K562 (cell line): ENCODE measurements around the gene ZDHHC18. TPM values are rescaled to one million over a fixed set of nuclear protein-coding genes. Genes with fewer than 3 reads are reported as not detected.

Experiments used
- ARID2 ChIP-seq: fragments of 450-650 bp; IDR thresholded peaks from 2 replicates; pipeline ENCODE4 v1.6.1; 2017; ENCODE audit warnings: antibody characterized with exemption, mild to moderate bottlenecking
- ATF7 ChIP-seq: fragments of 450-650 bp; IDR thresholded peaks from 2 replicates; pipeline ENCODE4 v1.7.1; 2014; ENCODE audit warnings: mild to moderate bottlenecking, moderate library complexity
- BRCA1 ChIP-seq, 2 experiments: fragments of 450-650 bp in 1 of 2; sonication (generic) in 1 of 2; formaldehyde crosslinking in 1 of 2; IDR thresholded peaks; 2 replicates each; pipeline versions ENCODE4 v1.5.0 to v1.6.1; 2017 to 2020; ENCODE audit warnings: mild to moderate bottlenecking in 1 of 2, missing genetic modification reagents in 1 of 2
- CHD4 ChIP-seq: fragments of 200-600 bp; sonication (generic); IDR thresholded peaks from 3 replicates; pipeline ENCODE4 v1.6.1; 2012; ENCODE audit warnings: low read depth, mild to moderate bottlenecking, mixed read lengths, low read length, inconsistent platforms; ENCODE audit not compliant: insufficient read depth, insufficient replicate concordance, poor library complexity, severe bottlenecking
- DACH1 ChIP-seq: fragments of 450-650 bp; IDR thresholded peaks from 2 replicates; pipeline ENCODE4 v1.6.1; 2018; ENCODE audit not compliant: partially characterized antibody
- FOXA3 ChIP-seq, 2 experiments: fragments of 450-650 bp in 1 of 2; sonication (generic) in 1 of 2; formaldehyde crosslinking; IDR thresholded peaks in 1 of 2; conservative IDR thresholded peaks in 1 of 2; 2 replicates each; pipeline versions ENCODE4 v1.4.0 to v1.8.0; 2020 to 2022; ENCODE audit warnings: mild to moderate bottlenecking in 2 of 2, missing genetic modification reagents in 1 of 2
- KDM1A ChIP-seq, 2 experiments: fragments of 450-650 bp; IDR thresholded peaks; 2 replicates each; pipeline ENCODE4 v1.6.1; 2016; ENCODE audit warnings: mild to moderate bottlenecking in 2 of 2
- MED1 ChIP-seq: sonication (generic); formaldehyde crosslinking; IDR thresholded peaks from 2 replicates; pipeline ENCODE4 v1.8.1; 2023; ENCODE audit warnings: missing genetic modification reagents, borderline replicate concordance
- SMAD1 ChIP-seq: fragments of 150-350 bp; IDR thresholded peaks from 2 replicates; pipeline ENCODE4 v1.6.1; 2014; ENCODE audit warnings: low read length, low read depth; ENCODE audit not compliant: partially characterized antibody
- SMARCA4 ChIP-seq: fragments of 450-650 bp; IDR thresholded peaks from 2 replicates; pipeline ENCODE4 v1.6.1; 2016
- SRSF7 ChIP-seq: fragments of 200-400 bp; formaldehyde crosslinking; optimal IDR thresholded peaks from 2 replicates; pipeline ENCODE3; 2017; ENCODE audit warnings: mild to moderate bottlenecking, low read depth, low read length
- TBL1XR1 ChIP-seq, 2 experiments: IDR thresholded peaks; 2 replicates each; pipeline ENCODE4 v1.6.1; 2012; ENCODE audit warnings: improper control_type of control experiment in 2 of 2, low read length in 2 of 2, mild to moderate bottlenecking in 1 of 2
- ZFX ChIP-seq: sonication (generic); formaldehyde crosslinking; IDR thresholded peaks from 2 replicates; pipeline ENCODE4 v1.8.0; 2022; ENCODE audit warnings: mild to moderate bottlenecking, missing genetic modification reagents, moderate library complexity
- ZNF197 ChIP-seq: fragments of 200-800 bp; sonication (Bioruptor generic); IDR thresholded peaks from 2 replicates; pipeline ENCODE4 v1.6.1; 2016; ENCODE audit warnings: low read depth, missing genetic modification characterization, missing compliant biosample characterization
- polyA plus RNA-seq, 8 experiments: library from polyadenylated mRNA; depleted of rRNA in 4 of 8; stranded (reverse) in 5 of 8; unstranded in 3 of 8; fragments of >200 nt; fragmentation: Nextera tagmentation in 2 of 8; fragmentation: Illumina TruSeq in 1 of 8; extraction: Ambion mirVana in 2 of 8; extraction: Trizol in 1 of 8; gene quantifications; 2 replicates each; pipeline versions ENCODE4 v1.2.1 to v1.2.3, GENCODE V29; 2011 to 2014; ENCODE audit warnings: inconsistent platforms in 1 of 8, missing spikeins in 1 of 8
- total RNA-seq, 7 experiments: library from RNA; depleted of rRNA in 6 of 7; stranded (reverse); fragments of >200 nt in 6 of 7; fragmentation: Illumina TruSeq in 2 of 7; extraction: Trizol in 2 of 7; gene quantifications; 2 replicates each; pipeline versions ENCODE4 v1.2.1 to v1.2.3, GENCODE V29; 2011 to 2021; ENCODE audit warnings: low replicate concordance in 1 of 7
- TF ChIP-seq, protein P1 (sequence below): sonication (generic); formaldehyde crosslinking; IDR thresholded peaks from 2 replicates; pipeline ENCODE4 v1.8.0; 2022; ENCODE audit warnings: mild to moderate bottlenecking, missing genetic modification reagents
- TF ChIP-seq, protein P2 (sequence below): sonication (generic); formaldehyde crosslinking; IDR thresholded peaks from 2 replicates; pipeline ENCODE4 v1.8.0; 2022; ENCODE audit warnings: mild to moderate bottlenecking, missing genetic modification reagents
- TF ChIP-seq, protein P3 (sequence below), 2 experiments: IDR thresholded peaks; 2 replicates each; pipeline ENCODE4 v1.6.1; 2012; ENCODE audit warnings: improper control_type of control experiment in 2 of 2, low read depth in 2 of 2, low read length in 2 of 2, borderline replicate concordance in 1 of 2
- TF ChIP-seq, protein P4 (sequence below): sonication (generic); formaldehyde crosslinking; IDR thresholded peaks from 2 replicates; pipeline ENCODE4 v1.8.0; 2023; ENCODE audit warnings: mild to moderate bottlenecking, missing genetic modification reagents

Gene ZDHHC18
- total and polyA plus RNA-seq, 9 of the 15 experiments (the other 6 are each of a cell fraction or from before 2014, with no cell fraction given), result 0.42 to 35.6 (median 15.8) TPM

DNA sequence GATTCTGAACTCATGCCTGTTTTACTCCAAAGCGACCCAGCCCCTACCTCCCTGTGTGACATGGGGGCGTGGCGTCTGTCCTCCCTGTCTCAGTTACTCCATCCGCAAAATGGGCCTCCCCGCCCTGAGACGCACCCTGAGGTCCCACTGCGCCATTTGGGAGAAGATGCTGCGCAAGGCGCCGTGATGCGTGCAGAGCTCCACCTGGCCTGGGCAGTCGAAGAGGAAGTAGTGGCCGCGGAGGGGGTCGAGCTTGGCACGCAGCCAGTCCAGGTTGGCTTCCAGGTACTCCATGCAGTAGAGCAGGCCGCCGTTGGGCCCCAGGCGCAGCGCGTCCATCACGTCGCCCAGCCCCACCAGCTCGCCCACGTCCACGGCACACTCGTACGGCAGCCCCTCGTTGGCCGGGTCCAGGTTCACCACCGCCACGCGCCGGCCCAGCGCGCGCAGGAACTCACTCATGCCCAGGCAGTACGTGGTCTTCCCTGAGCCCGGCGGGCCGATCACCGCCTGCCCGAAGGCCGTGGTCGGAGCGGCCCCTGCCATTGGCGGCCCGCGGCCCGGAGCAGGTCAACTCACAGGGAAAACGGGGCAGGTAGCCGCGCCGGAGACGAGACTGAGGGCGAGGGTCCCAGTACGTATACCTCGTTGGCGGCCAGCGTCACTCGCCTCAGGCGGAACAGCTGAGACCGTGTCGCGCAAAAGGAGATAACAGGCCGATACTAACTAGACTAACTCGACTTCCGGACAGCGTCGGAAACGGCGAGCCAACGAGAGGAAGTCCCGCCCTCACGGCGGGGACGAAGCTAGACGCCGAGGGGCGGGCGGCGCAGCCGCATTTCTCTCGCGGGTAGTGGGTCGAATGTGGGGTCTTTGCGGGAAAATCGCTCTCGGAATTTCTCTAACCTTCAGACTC is 63.3 kb downstream of the ZDHHC18 start, which contains the start of gene GPN2 (continued):
- TF ChIP-seq, protein P1, sequence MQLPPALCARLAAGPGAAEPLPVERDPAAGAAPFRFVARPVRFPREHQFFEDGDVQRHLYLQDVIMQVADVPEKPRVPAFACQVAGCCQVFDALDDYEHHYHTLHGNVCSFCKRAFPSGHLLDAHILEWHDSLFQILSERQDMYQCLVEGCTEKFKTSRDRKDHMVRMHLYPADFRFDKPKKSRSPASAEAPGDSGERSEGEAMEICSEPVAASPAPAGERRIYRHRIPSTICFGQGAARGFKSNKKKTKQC (CRISPR knock-in tag), result peak; percentile 74
- TF ChIP-seq SRSF7 (no peak), MED1 (CRISPR knock-in tag) (no peak), SMARCA4 (peak; percentile 20; the same call in 1 of the 2 replicates), TBL1XR1 (IDR thresholded peaks at IDR 0.05; ENCODE audit: low read length in 2 of 2) (peak in 1 of 2 experiments; percentile 68; a peak in 2 of 4 replicates), ZNF197 (CRISPR knock-in tag) (no peak), BRCA1 (IDR thresholded peaks at IDR 0.05) (no peak), BRCA1 (CRISPR knock-in tag; IDR thresholded peaks at IDR 0.05) (0 out of 2 replicates have a peak, but pooled peaks have one; percentile 43), CHD4 (peak; percentile 73), ATF7 (peak; percentile 84), ARID2 (no peak), ZFX (CRISPR knock-in tag) (peak; percentile 94), SMAD1 (peak; percentile 55), DACH1 (peak; percentile 97), KDM1A (IDR thresholded peaks at IDR 0.05) (peak; percentile 73 to 87), FOXA3 (CRISPR knock-in tag; conservative IDR thresholded peaks at IDR 0.05 in 1 of 2, IDR thresholded peaks at IDR 0.05 in 1 of 2) (peak in 1 of 2 experiments; percentile 77; a peak in 1 of 4 replicates)
- TF ChIP-seq, protein P2, sequence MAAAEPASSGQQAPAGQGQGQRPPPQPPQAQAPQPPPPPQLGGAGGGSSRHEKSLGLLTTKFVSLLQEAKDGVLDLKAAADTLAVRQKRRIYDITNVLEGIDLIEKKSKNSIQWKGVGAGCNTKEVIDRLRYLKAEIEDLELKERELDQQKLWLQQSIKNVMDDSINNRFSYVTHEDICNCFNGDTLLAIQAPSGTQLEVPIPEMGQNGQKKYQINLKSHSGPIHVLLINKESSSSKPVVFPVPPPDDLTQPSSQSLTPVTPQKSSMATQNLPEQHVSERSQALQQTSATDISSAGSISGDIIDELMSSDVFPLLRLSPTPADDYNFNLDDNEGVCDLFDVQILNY, result peak; percentile 87
- TF ChIP-seq, protein P3, sequence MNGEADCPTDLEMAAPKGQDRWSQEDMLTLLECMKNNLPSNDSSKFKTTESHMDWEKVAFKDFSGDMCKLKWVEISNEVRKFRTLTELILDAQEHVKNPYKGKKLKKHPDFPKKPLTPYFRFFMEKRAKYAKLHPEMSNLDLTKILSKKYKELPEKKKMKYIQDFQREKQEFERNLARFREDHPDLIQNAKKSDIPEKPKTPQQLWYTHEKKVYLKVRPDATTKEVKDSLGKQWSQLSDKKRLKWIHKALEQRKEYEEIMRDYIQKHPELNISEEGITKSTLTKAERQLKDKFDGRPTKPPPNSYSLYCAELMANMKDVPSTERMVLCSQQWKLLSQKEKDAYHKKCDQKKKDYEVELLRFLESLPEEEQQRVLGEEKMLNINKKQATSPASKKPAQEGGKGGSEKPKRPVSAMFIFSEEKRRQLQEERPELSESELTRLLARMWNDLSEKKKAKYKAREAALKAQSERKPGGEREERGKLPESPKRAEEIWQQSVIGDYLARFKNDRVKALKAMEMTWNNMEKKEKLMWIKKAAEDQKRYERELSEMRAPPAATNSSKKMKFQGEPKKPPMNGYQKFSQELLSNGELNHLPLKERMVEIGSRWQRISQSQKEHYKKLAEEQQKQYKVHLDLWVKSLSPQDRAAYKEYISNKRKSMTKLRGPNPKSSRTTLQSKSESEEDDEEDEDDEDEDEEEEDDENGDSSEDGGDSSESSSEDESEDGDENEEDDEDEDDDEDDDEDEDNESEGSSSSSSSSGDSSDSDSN (IDR thresholded peaks at IDR 0.05; ENCODE audit: borderline replicate concordance in 1 of 2, low read depth in 2 of 2, low read length in 2 of 2), result peak; percentile 27 to 41; a peak in 2 of 4 replicates
- TF ChIP-seq, protein P4, sequence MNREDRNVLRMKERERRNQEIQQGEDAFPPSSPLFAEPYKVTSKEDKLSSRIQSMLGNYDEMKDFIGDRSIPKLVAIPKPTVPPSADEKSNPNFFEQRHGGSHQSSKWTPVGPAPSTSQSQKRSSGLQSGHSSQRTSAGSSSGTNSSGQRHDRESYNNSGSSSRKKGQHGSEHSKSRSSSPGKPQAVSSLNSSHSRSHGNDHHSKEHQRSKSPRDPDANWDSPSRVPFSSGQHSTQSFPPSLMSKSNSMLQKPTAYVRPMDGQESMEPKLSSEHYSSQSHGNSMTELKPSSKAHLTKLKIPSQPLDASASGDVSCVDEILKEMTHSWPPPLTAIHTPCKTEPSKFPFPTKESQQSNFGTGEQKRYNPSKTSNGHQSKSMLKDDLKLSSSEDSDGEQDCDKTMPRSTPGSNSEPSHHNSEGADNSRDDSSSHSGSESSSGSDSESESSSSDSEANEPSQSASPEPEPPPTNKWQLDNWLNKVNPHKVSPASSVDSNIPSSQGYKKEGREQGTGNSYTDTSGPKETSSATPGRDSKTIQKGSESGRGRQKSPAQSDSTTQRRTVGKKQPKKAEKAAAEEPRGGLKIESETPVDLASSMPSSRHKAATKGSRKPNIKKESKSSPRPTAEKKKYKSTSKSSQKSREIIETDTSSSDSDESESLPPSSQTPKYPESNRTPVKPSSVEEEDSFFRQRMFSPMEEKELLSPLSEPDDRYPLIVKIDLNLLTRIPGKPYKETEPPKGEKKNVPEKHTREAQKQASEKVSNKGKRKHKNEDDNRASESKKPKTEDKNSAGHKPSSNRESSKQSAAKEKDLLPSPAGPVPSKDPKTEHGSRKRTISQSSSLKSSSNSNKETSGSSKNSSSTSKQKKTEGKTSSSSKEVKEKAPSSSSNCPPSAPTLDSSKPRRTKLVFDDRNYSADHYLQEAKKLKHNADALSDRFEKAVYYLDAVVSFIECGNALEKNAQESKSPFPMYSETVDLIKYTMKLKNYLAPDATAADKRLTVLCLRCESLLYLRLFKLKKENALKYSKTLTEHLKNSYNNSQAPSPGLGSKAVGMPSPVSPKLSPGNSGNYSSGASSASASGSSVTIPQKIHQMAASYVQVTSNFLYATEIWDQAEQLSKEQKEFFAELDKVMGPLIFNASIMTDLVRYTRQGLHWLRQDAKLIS (CRISPR knock-in tag), result peak; percentile 95
